GM23248 (cell line): ENCODE measurements around the gene MAU2. TPM values are rescaled to one million over a fixed set of nuclear protein-coding genes. Genes with fewer than 3 reads are reported as not detected.

Source experiments
- DNase-seq: peaks from one replicate; pipeline ENCODE4 v3.0.0-alpha.2; 2015
- H2AFZ ChIP-seq: fragments of 200-600 bp; sonication (generic); 2 replicates; pipeline ENCODE4 v1.6.1; 2016; ENCODE audit warnings: antibody characterized with exemption
- H3F3A ChIP-seq: fragments of 200-600 bp; sonication (generic); 2 replicates; pipeline ENCODE4 v1.6.1; 2016; ENCODE audit warnings: mild to moderate bottlenecking, antibody characterized with exemption, mixed run types; ENCODE audit not compliant: insufficient read depth
- H3K27ac ChIP-seq: fragments of 200-600 bp; sonication (generic); 2 replicates; pipeline ENCODE4 v1.5.1; 2016; ENCODE audit warnings: mild to moderate bottlenecking
- H3K27me3 ChIP-seq: fragments of 200-600 bp; sonication (generic); replicated peaks from 2 replicates; pipeline ENCODE4 v1.6.1; 2016; ENCODE audit warnings: mild to moderate bottlenecking; ENCODE audit not compliant: insufficient read depth
- H3K36me3 ChIP-seq: fragments of 200-600 bp; sonication (generic); 2 replicates; pipeline ENCODE4 v1.6.1; 2016; ENCODE audit warnings: low read depth, mild to moderate bottlenecking
- H3K4me1 ChIP-seq: fragments of 200-600 bp; sonication (generic); 2 replicates; pipeline ENCODE4 v1.6.1; 2016; ENCODE audit warnings: mild to moderate bottlenecking; ENCODE audit not compliant: insufficient read depth
- H3K4me2 ChIP-seq: fragments of 200-600 bp; sonication (generic); one replicate; pipeline ENCODE4 v1.6.1; 2016; ENCODE audit warnings: mild to moderate bottlenecking; ENCODE audit not compliant: unreplicated experiment
- H3K4me3 ChIP-seq: fragments of 200-600 bp; sonication (generic); 2 replicates; pipeline ENCODE4 v1.5.1; 2016; ENCODE audit warnings: mild to moderate bottlenecking
- H3K79me2 ChIP-seq: fragments of 200-600 bp; sonication (generic); 2 replicates; pipeline ENCODE4 v1.6.1; 2016; ENCODE audit warnings: mild to moderate bottlenecking; ENCODE audit not compliant: insufficient read depth
- H3K9ac ChIP-seq: fragments of 200-600 bp; sonication (generic); 2 replicates; pipeline ENCODE4 v1.6.1; 2016; ENCODE audit warnings: mild to moderate bottlenecking
- H3K9me2 ChIP-seq: fragments of 200-600 bp; sonication (generic); 2 replicates; pipeline ENCODE4 v1.6.1; 2016; ENCODE audit warnings: mixed run types, mild to moderate bottlenecking, moderate library complexity; ENCODE audit not compliant: insufficient read depth
- H3K9me3 ChIP-seq: fragments of 200-600 bp; sonication (generic); one replicate; pipeline ENCODE4 v1.6.1; 2017; ENCODE audit warnings: low read depth
- H4K20me1 ChIP-seq: fragments of 200-600 bp; sonication (generic); 2 replicates; pipeline ENCODE4 v1.6.0; 2016; ENCODE audit not compliant: insufficient read depth
- EZH2 ChIP-seq: fragments of 200-600 bp; sonication (generic); IDR thresholded peaks from 2 replicates; pipeline ENCODE4 v1.6.1; 2018; ENCODE audit warnings: antibody characterized with exemption, mild to moderate bottlenecking; ENCODE audit not compliant: insufficient read depth, poor library complexity, severe bottlenecking
- EZH2phosphoT487 ChIP-seq: fragments of 200-600 bp; sonication (generic); IDR thresholded peaks from 2 replicates; pipeline ENCODE4 v1.6.1; 2018; ENCODE audit warnings: antibody characterized with exemption, moderate library complexity, mild to moderate bottlenecking, low read depth; ENCODE audit not compliant: insufficient read depth
- WGBS, 2 experiments: methylation state at CpG; one replicate each; pipeline ENCODE4 v1.1.6; 2015 to 2017; ENCODE audit warnings: low lambda C conversion rate in 2 of 2, low coverage in 1 of 2; ENCODE audit errors: missing lambda C conversion rate in 2 of 2; 5-methylcytosine and 5-hydroxymethylcytosine counted together
- in situ Hi-C: fragments of 300-500 bp; cut with MboI; formaldehyde crosslinking; loops from 2 replicates; pipeline ENCODE4 v1.15.0; 2020
- polyA plus RNA-seq: library from polyadenylated mRNA; unstranded; fragments of >200 nt; fragmentation: Nextera tagmentation; extraction: Ambion mirVana; gene quantifications from 2 replicates; pipeline ENCODE4 v1.2.1, GENCODE V29; 2016
- total RNA-seq: library from RNA; depleted of rRNA; stranded (reverse); fragments of >200 nt; shearing (Covaris generic); gene quantifications from 2 replicates; pipeline ENCODE4 v1.2.3, GENCODE V29; 2014

The MAU2 gene
- total and polyA plus RNA-seq, 2 experiments from 2014 or later: 23.0 to 25.4 TPM

DNA sequence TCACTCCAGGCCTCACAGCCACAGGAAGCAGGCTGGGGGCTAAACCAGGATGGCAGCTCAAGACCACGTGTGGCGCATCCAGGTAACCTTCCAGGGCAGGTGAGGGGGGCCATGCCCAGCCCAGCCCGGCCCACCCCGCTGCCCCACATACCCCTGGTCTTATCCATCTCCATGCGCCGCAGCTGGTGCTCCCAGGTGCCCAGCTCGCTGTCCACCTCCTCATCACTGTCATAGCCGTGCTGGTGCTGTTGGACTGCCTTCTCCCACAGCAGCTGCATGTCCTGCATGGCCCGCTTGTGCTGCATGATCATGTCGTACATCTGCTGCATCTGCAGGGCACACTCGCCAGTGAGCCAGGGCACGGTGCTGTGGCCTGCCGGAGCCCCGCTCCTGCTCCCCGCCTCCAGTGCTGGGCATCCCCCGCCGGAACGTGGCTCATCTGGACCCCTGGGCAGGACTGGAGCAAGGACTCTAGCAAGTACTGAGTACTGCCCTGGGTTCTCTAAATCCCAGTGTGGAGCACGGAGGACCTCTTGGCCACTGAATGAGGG lies 41.5 kb upstream of the MAU2 start:
- no peaks in the 10 kb centered on the region for H3K79me2 ChIP-seq
- H3K4me3 ChIP-seq: no peak overlapping the region
- H3K36me3 ChIP-seq: 0 out of 2 replicates have a peak, but pooled peaks cover 3% of the 10 kb centered on the region
- no peak overlapping the region for H2AFZ ChIP-seq
- no peaks in the 10 kb centered on the region for H3K9me2 ChIP-seq
- no peaks in the 10 kb centered on the region for H4K20me1 ChIP-seq
- H3K9me3 ChIP-seq: no peaks in the 10 kb centered on the region
- no peaks in the 10 kb centered on the region for H3K4me1 ChIP-seq
- H3F3A ChIP-seq: no peaks in the 10 kb centered on the region
- in situ Hi-C loops: no loop called here
- H3K27ac ChIP-seq: no peak overlapping the region
- no peaks in the 10 kb centered on the region for H3K27me3 ChIP-seq
- DNase-seq: no peak
- no peak overlapping the region for H3K9ac ChIP-seq
- TF ChIP-seq EZH2phosphoT487 (no peak), EZH2 (no peak)
- WGBS, 2 experiments: 91 to 94% methylated on average over 18 to 19 of the region's 19 CpGs
- no peak overlapping the region for H3K4me2 ChIP-seq

DNA sequence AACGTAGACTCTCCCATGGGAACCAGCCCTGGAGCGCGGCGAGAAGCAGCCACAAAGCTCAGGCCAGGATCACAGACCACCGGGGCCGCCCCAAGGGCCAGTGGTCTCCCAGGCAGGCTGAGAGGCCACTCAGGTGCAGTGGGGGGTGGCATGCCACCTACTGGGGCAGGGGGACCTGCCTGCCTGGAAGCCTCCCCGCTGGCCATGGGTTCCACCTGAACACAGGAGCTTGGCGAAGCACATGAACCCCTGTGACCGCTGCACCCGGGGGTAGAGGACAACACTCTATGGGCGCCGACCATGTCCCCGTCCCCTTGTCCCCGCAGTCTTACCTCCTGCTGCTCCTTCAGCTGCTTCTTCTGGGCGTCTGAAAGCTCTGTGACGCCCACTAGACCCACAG lies 40.8 kb upstream of the MAU2 start:
- no peak overlapping the region for H3K4me2 ChIP-seq
- no peak overlapping the region for H3K9ac ChIP-seq
- H3K4me1 ChIP-seq: no peaks in the 10 kb centered on the region
- no peaks in the 10 kb centered on the region for H3F3A ChIP-seq
- H4K20me1 ChIP-seq: no peaks in the 10 kb centered on the region
- no peaks in the 10 kb centered on the region for H3K9me3 ChIP-seq
- H3K79me2 ChIP-seq: no peaks in the 10 kb centered on the region
- no peak overlapping the region for H2AFZ ChIP-seq
- TF ChIP-seq EZH2phosphoT487: no peak
- no peak for TF ChIP-seq EZH2
- H3K27ac ChIP-seq: no peak overlapping the region
- H3K9me2 ChIP-seq: no peaks in the 10 kb centered on the region
- DNase-seq: no peak
- H3K36me3 ChIP-seq: peaks cover 7% of the 10 kb centered on the region; the same call in 1 of the 2 replicates
- no peak overlapping the region for H3K4me3 ChIP-seq
- in situ Hi-C loops: no loop called here
- H3K27me3 ChIP-seq: no peaks in the 10 kb centered on the region
- 83 to 86% methylated on average over 14 to 16 of the region's 16 CpGs for WGBS, 2 experiments

DNA sequence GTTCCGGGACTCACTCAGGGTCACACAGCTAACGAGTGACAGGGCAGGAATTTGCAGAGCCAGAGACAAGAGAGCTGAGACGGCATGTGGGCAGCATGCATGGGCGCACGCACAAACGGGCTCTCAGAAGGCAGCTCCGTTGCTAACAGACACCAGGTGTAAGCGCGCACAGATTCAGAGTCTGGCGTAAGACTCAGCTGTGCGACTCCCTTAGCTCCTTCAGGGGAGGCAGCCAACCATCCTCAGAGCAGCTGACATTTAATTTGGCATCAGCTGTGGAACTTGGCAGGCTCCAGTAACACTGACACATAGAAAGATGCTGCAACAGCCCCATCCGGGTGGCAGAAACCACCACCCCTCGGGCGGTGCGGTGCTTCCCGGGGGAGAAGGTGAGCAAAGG lies 40.1 kb upstream of the MAU2 start:
- no peak for TF ChIP-seq EZH2phosphoT487
- TF ChIP-seq EZH2: no peak
- 67 to 69% methylated on average over 16 of the region's 16 CpGs for WGBS, 2 experiments

DNA sequence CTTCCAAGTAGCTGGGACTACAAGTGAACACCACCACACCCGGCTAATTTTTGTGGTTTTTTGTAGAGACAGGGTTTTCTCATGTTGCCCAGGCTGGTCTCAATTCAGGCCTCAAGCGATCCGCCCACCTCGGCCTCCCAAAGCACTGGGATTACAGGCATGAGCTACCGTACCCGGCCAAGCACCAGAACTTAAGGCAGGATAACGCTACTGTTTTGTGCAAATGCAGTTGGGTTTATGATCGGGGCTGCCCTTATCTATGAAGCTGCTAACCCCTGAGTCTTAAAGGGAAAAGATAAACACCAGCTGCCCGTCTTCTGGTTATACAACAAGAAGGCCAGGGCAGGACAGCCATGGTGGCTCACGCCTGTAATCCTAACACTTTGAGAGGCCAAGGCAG lies 34.9 kb upstream of the MAU2 start:
- Histone ChIP-seq H3K9me2 (no peaks in the 10 kb centered on the region), H3K27ac (no peak overlapping the region), H4K20me1 (no peaks in the 10 kb centered on the region), H3K4me1 (no peaks in the 10 kb centered on the region), H3K4me2 (no peak overlapping the region), H2AFZ (no peak overlapping the region), H3K79me2 (no peaks in the 10 kb centered on the region), H3K9ac (no peak overlapping the region), H3K9me3 (no peaks in the 10 kb centered on the region), H3K36me3 (peaks cover 7% of the 10 kb centered on the region; the same call in 1 of the 2 replicates), H3K27me3 (no peaks in the 10 kb centered on the region), H3F3A (no peaks in the 10 kb centered on the region), H3K4me3 (no peak overlapping the region)
- in situ Hi-C loops: no loop called here
- no peak for DNase-seq
- 96% methylated on average over 10 of the region's 10 CpGs for WGBS, 2 experiments
- TF ChIP-seq EZH2 (no peak), EZH2phosphoT487 (no peak)

More for the DNA sequence above, 40.1 kb upstream of the MAU2 start:
- Histone ChIP-seq H3K9ac (no peak overlapping the region), H3K4me1 (no peaks in the 10 kb centered on the region), H3K27ac (no peak overlapping the region), H4K20me1 (no peaks in the 10 kb centered on the region), H3K4me2 (no peak overlapping the region), H3K9me2 (no peaks in the 10 kb centered on the region), H3K79me2 (no peaks in the 10 kb centered on the region), H3K27me3 (no peaks in the 10 kb centered on the region), H3K4me3 (no peak overlapping the region), H3F3A (no peaks in the 10 kb centered on the region), H3K9me3 (no peaks in the 10 kb centered on the region), H2AFZ (no peak overlapping the region), H3K36me3 (peaks cover 7% of the 10 kb centered on the region; the same call in 1 of the 2 replicates)
- in situ Hi-C loops: no loop called here
- peak; percentile 58 for DNase-seq
